Measurements from ENCODE around the gene PHPT1. TPM values are rescaled to one million over a fixed set of nuclear protein-coding genes. Genes with fewer than 3 reads are reported as not detected.

Gene PHPT1
- total and polyA plus RNA-seq, 2 of the 8 experiments (the other 6 are each of a cell fraction or from before 2014, with no cell fraction given): 109 to 226 TPM

DNA sequence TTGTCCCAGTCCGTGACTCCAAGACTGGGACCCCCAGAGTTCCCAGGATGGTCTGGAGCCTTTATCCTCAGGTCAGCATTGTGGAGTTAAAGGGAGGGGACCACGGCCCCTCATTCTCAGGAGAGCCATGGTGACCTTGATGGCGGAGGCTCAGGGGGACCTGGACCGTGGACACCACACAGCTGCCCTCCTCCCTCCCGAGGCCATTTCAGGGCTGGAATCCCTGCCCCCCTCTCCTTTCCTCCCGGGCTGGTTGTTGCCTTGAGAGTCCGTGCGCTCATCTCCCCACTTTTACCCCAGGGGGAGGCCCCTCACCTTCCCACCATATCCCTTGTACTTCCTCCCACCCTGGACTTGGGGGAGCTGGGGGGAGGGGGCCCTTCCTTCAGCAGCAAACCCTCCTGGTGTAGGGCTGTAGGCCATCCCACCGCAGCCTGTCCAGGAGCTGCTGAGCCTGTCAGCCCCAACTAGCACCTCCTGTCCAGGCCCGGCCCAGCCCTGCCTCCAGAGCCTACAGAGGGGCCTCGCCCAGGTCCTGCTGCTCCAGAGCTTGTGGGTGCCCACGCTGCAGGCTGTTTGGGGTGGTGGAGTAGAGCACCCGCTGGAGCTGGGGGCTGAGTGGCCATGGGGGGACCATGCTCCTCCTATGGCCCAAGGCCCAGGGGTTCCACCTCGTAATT, 21.3 kb upstream of the PHPT1 start:
- peaks cover 4% of the 10 kb centered on the region; the same call in 1 of the 2 replicates for H3K79me1 ChIP-seq (ENCODE audit: low read depth, low read length)
- DNase-seq (ENCODE audit: low read depth in 1 of 2, low spot score in 2 of 2) (no peak), FAIRE-seq (no peak)
- H3K4me3 ChIP-seq (ENCODE audit: extremely low read depth in 1 of 4, insufficient read depth in 2 of 4, low read depth in 3 of 4, low read length in 4 of 4): no peak overlapping the region
- H3K4ac ChIP-seq (replicated peaks; ENCODE audit: insufficient read length, low read depth, low read length): no peak overlapping the region
- no peak overlapping the region for H2BK12ac ChIP-seq (ENCODE audit: low read depth, low read length)
- no peaks in the 10 kb centered on the region for H3K27me3 ChIP-seq (replicated peaks in 1 of 4; ENCODE audit: control insufficient read depth in 3 of 4, extremely low read depth in 1 of 4, insufficient read depth in 3 of 4, low read length in 3 of 4)
- no peak overlapping the region for H2AK5ac ChIP-seq (ENCODE audit: low read depth, low read length)
- H2BK20ac ChIP-seq (ENCODE audit: low read length): no peak overlapping the region
- H3K18ac ChIP-seq (ENCODE audit: extremely low read depth, low read length): no peak overlapping the region
- H3K9me3 ChIP-seq (ENCODE audit: insufficient read depth in 2 of 2, low read depth in 1 of 2, low read length in 1 of 2): no peaks in the 10 kb centered on the region
- 92% methylated on average over 10 of the region's 14 CpGs; no CpG with 5 or more reads in 1 of the 2 experiments for WGBS, 2 experiments (ENCODE audit: extremely low coverage in 1 of 2, insufficient coverage in 1 of 2, insufficient read length in 1 of 2, insufficient replicate concordance in 2 of 2, low coverage in 1 of 2, low lambda C conversion rate in 2 of 2, missing lambda C conversion rate in 1 of 2)
- H2BK120ac ChIP-seq (replicated peaks; ENCODE audit: low read depth, low read length): no peak overlapping the region
- TF ChIP-seq TAF1 (IDR thresholded peaks at IDR 0.05; ENCODE audit: low read depth, low read length): no peak
- no peak for TF ChIP-seq NANOG (IDR thresholded peaks at IDR 0.05; ENCODE audit: insufficient read depth, low read depth, low read length, poor library complexity, severe bottlenecking)
- TF ChIP-seq ZNF274 (IDR thresholded peaks at IDR 0.05; ENCODE audit: borderline replicate concordance, extremely low read depth, low read length): no peak
- TF ChIP-seq RAD21 (IDR thresholded peaks at IDR 0.05 in 1 of 2, conservative IDR thresholded peaks at IDR 0.05 in 1 of 2; ENCODE audit: low read depth in 2 of 2, low read length in 2 of 2): no peak
- TF ChIP-seq, protein P1, sequence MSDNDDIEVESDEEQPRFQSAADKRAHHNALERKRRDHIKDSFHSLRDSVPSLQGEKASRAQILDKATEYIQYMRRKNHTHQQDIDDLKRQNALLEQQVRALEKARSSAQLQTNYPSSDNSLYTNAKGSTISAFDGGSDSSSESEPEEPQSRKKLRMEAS (IDR thresholded peaks at IDR 0.05): no peak
- H4K5ac ChIP-seq (ENCODE audit: insufficient read length, low read depth, low read length): no peak overlapping the region
- H2BK15ac ChIP-seq (ENCODE audit: low read length): no peak overlapping the region
- no peak overlapping the region for H3K56ac ChIP-seq (replicated peaks; ENCODE audit: insufficient read length, low read depth, low read length)
- H3K23ac ChIP-seq (ENCODE audit: insufficient read length): no peak overlapping the region
- H3K27ac ChIP-seq (ENCODE audit: low read depth, low read length): no peak overlapping the region
- no peaks in the 10 kb centered on the region; a peak in 1 of 7 replicates for H3K4me1 ChIP-seq (replicated peaks in 1 of 4; ENCODE audit: control insufficient read depth in 3 of 4, insufficient read depth in 4 of 4, low read length in 3 of 4)
- H3K9ac ChIP-seq (replicated peaks in 1 of 4; ENCODE audit: extremely low read depth in 1 of 4, low read depth in 3 of 4, low read length in 3 of 4): no peak overlapping the region
- no peak overlapping the region; the same call in 1 of the 2 replicates for H4K8ac ChIP-seq (ENCODE audit: extremely low read depth, insufficient read depth, low read length)
- no peak overlapping the region for H2BK5ac ChIP-seq (ENCODE audit: low read depth, low read length)
- no peak overlapping the region for H4K91ac ChIP-seq (replicated peaks; ENCODE audit: insufficient read length, low read length)
- peaks cover 17 to 59% (median 47%) of the 10 kb centered on the region in 4 experiments for H3K36me3 ChIP-seq (ENCODE audit: control insufficient read depth in 2 of 4, insufficient read depth in 4 of 4, low read length in 3 of 4)
- H3K14ac ChIP-seq (ENCODE audit: insufficient read length): no peak overlapping the region
- H3K79me2 ChIP-seq (ENCODE audit: control insufficient read depth in 1 of 2, insufficient read depth in 2 of 2, low read length in 2 of 2): no peaks in the 10 kb centered on the region
- H4K20me1 ChIP-seq (replicated peaks in 1 of 2; ENCODE audit: control insufficient read depth in 1 of 2, insufficient read depth in 2 of 2, low read length in 2 of 2): peaks cover 9 to 33% of the 10 kb centered on the region in 2 experiments
- ChIA-PET CTCF (ENCODE audit: partially characterized antibody) (interaction anchor here (1.1 to 9.0 kb wide), 3 partner anchors 14 to 148 kb away, joined by 3 to 55 read pairs (median 3); partner anchors contain the start of gene AJM1), POLR2A (ENCODE audit: partially characterized antibody) (interaction anchor here (0.8 kb wide), 2 partner anchors 26 to 27 kb away, joined by 3 read pairs; no protein-coding TSS in a partner anchor)
- no peaks in the 10 kb centered on the region for H3K23me2 ChIP-seq (ENCODE audit: low read depth, low read length)
- H3K4me2 ChIP-seq (ENCODE audit: insufficient read depth in 1 of 2, low read depth in 2 of 2, low read length in 2 of 2): no peak overlapping the region
- no peak overlapping the region for H2AFZ ChIP-seq (ENCODE audit: low read length)
